ENCODE data around the gene LARP4B.
"Not testable (repeated sequence)": the region's sequence is repeated elsewhere in the genome, so short reads cannot be mapped to it uniquely, and the experiment has no call there.

The LARP4B gene

GRCh38 chr10:958106-958505 lies 26.6 kb upstream of the LARP4B start:
- DNase-seq = no peak

GRCh38 chr10:955820-956217 lies 24.3 kb upstream of the LARP4B start:
- DNase-seq = no peak

DNA sequence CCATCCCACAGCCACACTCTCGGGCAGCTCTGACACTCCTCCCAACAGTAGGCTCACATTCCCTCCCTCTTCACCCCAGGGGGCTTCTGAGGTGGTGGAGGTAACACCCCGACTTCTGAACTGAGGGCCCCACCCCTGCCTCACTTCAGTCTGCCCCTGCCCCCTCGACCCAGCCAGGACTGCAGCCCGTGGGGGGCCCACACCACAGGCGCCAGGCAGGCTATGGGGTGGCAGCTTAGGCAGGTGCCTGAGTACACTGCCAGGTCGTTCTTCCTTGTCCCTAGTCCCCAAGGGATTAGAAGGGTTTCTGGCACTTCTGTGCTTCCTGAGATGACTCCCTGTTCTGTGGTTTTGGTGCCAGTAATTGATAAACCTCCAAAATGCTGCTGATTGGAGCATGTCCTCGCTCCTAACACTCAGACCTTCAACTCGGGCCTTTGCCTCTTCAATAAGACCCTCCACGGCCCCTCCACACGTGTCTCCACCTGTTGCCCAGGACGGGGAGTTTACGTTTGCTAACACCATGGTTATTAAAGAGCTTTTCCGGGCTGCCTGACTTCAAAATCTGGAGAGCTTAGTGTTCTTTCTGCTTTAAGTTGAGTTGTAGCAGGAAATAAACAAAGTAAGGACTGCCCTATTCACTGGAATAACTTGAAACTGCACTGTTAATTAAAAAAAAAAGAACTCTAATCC lies 23.8 kb upstream of the LARP4B start:
- DNase-seq = no peak

GRCh38 chr10:954396-954795 lies 22.9 kb upstream of the LARP4B start:
- no peak for DNase-seq

GRCh38 chr10:953836-954235 lies 22.3 kb upstream of the LARP4B start:
- no peak for DNase-seq

DNA sequence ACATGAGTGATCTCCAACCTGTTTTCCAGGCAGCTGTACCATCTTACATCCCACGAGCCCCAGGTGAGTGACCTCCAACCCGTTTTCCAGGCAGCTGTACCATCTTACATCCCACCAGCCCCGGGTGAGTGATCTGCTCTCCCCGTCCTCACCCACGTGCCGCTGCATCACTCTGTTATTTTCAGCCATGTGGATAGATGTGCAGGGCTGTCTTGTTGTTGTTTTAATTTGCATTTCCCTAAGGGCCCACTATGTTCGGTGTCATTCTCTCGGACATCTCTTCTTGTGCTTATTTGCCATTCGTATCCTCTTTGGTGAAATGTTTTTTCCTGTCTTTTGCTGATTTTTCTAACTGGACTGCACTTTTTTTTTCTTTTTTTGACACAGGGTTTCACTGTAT lies 17.9 kb upstream of the LARP4B start:
- DNase-seq = no peak

- no peak for DNase-seq
Measured at GRCh38 chr10:948347-948746, 16.8 kb upstream of the LARP4B start.

- no peak for DNase-seq
Measured at GRCh38 chr10:947881-948280, 16.4 kb upstream of the LARP4B start.

GRCh38 chr10:947051-947450 lies 15.5 kb upstream of the LARP4B start:
- DNase-seq = no peak

GRCh38 chr10:945778-946177 lies 14.3 kb upstream of the LARP4B start:
- no peak for DNase-seq

DNA sequence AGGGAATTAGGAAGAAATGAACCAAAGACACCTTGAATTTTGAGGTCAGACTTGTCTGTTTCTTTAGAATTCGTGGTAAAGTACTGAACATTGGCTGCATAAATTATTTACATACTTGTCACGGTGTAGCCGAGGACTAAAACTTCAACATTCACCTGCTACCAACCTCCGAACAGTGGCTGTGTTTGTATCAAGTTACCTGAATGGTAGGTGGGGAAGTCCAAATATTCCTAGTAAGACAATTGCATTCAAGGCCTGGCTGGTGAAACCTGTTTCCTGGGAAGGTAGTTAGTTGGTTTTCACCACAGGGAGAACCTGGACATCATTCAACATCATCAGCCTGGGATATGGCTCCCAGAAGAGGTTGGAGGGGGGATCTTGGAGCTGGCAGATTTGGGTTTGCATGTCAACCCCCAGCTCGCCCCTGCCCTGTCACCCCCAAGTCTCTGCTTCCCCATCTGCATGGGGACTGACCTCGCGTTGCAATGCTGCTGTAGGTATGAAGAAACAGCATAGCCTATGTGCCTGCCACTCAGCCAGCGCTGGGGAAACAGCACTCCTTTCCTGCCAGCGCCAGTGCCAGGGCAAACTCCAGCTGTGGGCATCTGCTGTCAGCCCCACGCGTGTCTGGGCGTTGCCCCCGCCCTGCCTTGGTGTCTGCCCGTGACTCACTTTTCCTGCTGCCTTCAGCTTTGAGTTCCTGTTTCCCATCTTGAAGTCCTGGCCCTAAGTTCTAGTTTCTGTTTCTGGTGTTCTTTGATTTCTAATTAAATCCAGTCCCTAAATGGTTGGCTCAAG lies 12.7 kb upstream of the LARP4B start:
- peak in 1 of 5 donors; percentile 36 for DNase-seq

DNA sequence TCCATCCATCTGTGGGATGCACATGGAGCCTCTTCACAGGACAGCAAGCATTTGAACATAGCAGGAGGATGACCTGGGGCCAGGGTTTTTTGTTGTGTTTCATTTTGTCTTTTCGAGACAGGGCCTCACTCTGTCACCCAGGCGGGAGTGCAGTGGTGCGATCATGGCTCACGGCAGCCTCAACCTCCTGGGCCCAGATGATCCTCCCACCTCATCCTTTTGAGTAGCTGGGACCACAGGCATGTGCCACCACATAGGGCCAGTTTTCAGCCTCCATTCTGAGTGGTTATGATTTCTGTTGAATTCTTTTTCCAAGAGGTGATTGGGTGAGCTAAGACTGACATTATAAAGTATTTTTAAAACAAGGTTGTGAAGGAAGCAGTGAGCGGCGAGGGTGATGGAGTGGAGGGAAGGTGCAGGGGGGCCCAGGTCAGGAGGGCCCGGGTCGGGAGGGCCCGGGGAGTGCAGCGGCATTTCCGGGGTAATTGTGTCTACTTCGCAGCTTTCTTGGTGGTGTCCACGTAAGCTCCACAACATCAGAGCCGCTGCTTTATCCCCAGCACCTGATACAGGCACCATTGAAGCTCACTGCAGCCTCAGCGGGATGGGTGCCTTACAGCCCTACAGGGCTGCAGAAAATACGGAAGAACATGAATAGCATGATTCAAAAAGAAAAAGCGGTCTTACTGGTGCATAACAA lies 12.0 kb upstream of the LARP4B start:
- DNase-seq = no peak

GRCh38 chr10:938941-939678 lies 7.6 kb upstream of the LARP4B start:
- DNase-seq = no peak

DNA sequence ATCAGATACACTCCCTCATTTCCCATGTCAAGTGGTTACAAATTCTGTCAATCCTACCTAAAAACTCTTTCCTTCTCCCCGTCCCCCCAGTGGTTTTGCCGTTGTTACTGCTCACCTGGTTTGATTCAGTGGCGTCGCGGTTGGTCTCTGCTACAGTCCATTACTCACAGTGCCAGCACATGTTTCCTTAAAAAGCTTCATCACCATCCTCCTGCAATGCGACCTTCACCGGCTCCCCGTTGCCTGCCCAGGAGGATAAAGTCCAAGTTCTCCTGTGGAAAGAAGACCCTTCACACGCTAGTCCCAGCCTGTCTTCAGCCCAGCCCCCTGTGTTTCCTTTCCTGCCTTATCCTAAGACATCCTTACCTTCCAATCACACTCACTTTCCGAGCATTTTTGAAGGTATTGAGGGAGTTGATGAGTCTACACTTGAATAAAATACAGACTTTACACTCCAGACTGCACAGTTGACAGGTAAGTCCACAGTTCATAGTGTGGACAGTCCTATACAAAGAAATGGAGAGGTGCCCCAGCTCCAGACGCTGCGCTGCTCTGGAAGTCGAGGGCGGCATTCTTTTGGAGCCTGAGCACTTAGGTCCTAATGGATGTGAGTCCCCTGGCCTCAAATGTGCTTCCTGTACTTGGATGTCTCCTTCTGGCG lies 3.4 kb upstream of the LARP4B start:
- no peak for DNase-seq

DNA sequence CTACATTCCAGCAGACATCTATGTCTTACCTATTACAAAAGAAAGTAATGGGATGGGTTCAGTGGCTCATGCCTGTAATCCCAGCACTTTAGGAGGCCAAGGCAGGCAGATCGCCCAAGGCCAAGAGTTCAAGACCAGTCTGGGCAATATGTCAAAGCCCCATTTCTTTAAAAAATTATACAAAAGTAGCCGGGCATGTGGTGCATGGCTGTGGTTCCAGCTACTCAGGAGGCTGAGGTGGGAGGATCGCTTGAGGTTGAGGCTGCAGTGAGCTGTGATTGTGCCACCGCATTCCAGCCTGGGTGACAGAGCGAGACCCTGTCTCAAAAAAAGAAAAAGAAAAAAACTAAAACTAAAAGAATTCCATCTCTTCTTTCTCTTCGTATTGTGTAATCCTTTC lies 2.7 kb upstream of the LARP4B start:
- DNase-seq = not testable (repeated sequence)

GRCh38 chr10:932589-932988 lies 1.1 kb upstream of the LARP4B start:
- DNase-seq = peak in 1 of 5 donors; percentile 6

- peak; percentile 11 to 31 (median 22) for DNase-seq
Measured at GRCh38 chr10:930625-931325, 730 bp downstream of the LARP4B start.

DNA sequence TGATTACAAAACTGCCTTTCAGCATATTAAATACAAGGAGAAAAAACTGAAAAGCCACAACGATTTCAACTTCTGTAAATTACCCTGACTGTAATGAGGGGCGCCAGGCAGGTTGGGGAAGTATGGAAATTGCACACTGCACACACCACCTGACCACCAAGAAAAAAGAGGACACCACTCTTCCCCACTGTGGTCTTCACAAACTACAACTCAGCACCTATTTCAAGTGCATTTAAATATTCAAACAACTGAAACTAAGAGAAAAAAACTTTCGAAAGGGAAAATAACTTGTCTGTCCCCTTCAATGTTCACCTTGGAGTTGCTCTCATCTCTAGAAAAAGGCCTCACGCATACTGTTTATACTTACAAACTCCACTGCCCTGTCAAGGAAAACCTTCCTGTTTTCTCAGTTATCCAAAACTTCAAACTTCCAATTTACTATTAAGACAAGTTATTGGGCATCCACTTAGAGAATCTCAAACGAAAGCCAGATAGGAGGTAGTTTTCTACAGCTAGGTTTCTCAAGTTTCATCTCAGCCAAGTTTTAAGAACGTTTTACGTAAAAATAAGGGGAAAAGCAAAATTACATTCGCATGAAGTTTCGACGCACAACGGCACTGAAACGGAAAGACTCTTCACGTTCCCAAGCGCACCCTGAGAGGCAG lies 1.4 kb downstream of the LARP4B start:
- peak in 1 of 5 donors; percentile 6 for DNase-seq

- no peak for DNase-seq
Measured at GRCh38 chr10:927131-927530, 4.4 kb downstream of the LARP4B start.

GRCh38 chr10:926075-926698 lies 5.3 kb downstream of the LARP4B start:
- no peak for DNase-seq

GRCh38 chr10:924524-924859 lies 7.0 kb downstream of the LARP4B start:
- no peak for DNase-seq
